HG02623 (cell line): ENCODE measurements around the gene MMP28.

ENCODE experiments used
- ATAC-seq: cut with Tn5 transposase; IDR thresholded peaks from one replicate; pipeline ENCODE4 v1.9.1; 2021; ENCODE audit warnings: moderate library complexity; ENCODE audit not compliant: unreplicated experiment

MMP28 gene

DNA sequence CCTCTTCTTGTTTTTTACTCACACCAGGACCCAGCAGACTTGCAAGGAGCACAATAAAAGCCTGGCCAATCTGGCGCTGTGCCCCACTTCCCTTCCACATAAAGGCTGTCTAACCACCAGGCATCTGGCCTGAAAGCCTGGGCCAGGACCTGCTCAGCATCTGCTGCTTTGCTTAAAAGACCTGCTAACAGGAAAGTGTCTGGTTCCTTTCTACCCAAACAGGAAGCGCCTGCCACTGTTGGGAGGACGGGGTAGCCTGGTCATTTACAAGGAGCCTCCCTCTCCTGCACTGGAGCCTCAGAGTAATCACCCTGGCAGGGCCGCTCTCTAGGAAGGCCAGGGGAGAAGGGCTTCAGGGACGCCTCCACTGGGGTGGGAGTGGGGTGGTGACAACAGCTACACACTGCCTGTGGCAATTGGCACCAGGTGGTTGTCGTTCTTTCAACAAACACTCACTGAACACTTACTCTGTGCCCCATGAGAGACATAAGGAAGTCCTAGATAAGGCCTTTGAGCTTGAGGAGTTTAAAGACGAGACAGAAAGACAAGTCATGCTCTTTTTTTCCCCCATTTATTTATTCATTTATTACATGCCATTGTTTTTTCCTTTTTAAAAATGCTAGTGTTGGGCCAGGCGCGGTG is 6.3 kb upstream of the MMP28 start:
- ATAC-seq, result no peak

- ATAC-seq, result no peak
Measured at GRCh38 chr17:35799942-35800341, 4.5 kb upstream of the MMP28 start.

- ATAC-seq, result no peak
Measured at GRCh38 chr17:35797918-35798317, 2.5 kb upstream of the MMP28 start.

- no peak for ATAC-seq
Measured at GRCh38 chr17:35797370-35797769, 1.9 kb upstream of the MMP28 start.

DNA sequence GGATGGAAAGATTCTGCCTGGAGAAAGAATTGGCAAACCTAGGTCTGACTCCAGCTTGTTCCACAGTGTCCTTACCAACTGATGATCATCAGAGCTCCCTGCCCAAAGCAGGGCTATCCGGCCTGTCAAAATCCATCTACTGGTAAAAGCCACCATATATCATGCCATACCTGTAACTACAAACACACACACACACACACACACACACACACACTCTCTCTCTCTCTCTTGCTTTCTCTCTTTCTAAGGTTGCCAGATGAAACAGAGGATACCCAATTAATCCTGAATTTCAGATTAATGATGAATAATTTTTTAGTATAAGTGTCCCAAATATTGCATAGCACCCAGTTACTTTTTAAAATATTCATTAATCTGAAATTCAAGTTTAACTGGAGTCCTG is 1.5 kb upstream of the MMP28 start:
- ATAC-seq, result no peak

GRCh38 chr17:35795871-35796265 is 427 bp upstream of the MMP28 start:
- ATAC-seq, result no peak

DNA sequence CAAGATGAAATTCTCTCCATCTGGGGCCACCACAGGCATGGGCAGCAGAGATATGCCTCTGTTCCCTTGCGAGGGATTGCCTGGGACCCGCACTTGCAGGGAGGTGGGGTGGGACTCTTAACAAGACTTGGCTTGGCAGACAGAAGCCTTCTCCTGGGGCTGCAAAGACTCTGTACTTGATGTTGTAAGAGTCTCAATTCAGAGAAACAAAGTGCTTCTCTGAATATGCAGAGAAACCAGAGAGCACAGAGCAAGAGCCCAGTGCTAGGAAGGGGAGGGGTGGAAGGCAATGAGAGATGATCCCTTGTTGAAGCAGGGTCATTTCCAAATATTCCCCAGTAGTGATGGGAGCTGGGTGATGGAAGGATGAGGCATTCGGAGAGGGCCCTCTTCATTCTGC is 2.2 kb downstream of the MMP28 start:
- no peak for ATAC-seq

GRCh38 chr17:35791681-35792350 is 3.6 kb downstream of the MMP28 start:
- ATAC-seq, result no peak

DNA sequence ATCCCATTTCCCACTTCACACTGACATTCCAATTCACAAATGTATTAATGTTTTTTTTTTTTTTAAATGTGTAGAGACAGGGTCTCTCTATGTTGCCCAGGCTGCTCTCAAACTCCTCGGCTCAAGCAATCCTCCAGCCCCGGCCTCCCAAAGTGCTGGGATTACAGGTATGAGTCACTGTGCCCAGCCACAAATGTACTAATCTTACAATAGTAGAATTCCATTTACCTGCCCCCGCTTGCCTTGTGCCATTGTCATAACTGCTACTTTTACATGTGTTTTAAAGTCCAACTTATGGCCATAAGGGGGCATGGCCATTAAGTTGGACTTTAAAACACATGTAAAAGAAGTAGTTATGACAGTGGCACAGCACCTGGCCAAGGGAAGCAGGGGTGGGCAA is 4.6 kb downstream of the MMP28 start:
- no peak for ATAC-seq

DNA sequence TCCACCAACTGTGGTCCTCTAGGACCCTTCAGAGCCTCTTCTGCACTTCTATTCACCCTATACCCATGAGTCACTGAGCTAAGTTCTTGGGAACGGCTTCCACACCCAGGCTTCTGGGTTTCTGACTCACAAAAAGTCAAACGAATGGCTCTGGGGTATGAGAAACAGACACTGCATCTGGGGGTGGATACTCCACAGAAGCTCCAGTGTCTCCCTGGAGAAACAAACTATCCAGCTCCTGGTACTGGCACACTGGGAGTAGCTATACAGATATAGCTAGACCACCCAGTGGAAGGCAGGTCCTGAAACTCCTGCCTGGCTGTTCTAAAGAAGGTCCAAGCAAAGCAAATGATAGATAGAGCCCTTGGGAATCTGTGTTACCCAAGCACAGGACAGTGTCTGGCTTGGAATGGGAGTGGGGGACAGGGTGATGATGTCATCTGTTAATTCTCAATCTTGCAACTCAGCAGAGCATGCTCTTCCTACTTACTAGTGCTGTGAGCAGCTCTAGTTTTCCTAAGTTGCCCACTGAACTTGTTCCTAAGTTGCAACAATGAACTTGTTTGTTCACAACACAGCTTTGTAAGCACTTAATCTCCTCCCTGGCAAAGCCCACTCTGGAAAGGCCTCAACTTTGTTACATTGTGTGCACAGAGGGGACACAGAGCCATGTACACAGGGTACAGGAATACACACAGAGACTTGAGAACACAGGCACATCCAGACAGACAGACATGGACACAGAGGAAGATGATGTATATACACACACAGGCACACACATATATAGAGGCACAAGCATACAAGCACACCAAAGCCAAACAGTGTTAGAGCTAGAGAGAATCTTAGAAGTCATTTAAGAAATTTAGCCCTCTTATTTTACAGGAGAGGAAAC is 6.7 kb downstream of the MMP28 start:
- no peak for ATAC-seq

DNA sequence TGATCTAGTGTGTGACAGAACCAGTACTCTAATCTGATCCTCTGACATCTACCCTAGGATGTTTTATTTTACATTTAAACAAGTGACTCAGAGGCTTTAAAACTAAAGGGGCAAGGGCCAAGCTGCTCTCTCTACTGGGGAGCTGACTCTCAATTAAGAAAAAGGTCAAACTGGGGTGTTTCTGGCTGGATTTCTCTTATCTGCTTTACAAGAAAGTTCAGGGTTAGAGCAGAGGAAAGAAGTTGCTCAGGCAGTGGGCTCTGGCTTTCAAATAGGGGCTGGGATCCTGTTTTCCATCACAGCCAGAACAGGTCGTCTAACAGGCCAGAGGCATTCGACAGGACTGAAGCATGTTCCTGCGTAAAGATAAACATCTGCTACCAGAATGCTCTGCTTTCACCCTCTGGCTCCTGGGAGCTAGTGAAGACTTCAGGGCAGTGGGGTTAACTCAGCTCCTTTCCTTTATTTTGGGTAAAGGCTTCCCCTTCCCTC is 8.5 kb downstream of the MMP28 start:
- no peak for ATAC-seq

GRCh38 chr17:35784895-35785294 is 10.5 kb downstream of the MMP28 start:
- no peak for ATAC-seq

GRCh38 chr17:35780950-35781349 is 14.5 kb downstream of the MMP28 start:
- no peak for ATAC-seq

DNA sequence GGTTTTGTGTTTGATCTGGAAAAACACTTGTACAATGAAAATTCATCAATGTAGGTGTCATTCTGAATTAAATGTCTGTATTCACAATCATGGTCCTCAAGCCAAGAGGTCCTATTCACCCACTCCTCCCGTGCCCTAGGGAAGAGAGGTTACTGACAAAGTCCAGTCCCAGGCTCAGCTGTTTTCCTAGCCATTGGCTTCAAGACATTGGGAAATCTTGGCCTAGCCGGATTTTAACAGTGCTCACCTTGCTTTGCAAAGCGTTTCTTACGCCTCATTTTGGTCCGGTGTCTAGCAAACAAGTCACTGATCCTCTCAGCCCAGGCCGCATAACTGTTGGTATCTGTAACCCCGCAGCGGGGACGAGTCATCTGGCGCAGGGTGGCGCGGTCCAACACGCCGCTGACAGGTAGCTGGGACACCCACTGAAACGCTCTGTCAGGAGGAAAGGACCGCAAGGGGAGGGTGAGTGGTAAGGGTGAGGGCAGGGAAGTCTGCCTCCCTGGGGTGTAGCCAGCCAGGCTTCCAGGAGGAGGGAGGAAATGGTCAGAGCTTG is 16.7 kb downstream of the MMP28 start:
- no peak for ATAC-seq

DNA sequence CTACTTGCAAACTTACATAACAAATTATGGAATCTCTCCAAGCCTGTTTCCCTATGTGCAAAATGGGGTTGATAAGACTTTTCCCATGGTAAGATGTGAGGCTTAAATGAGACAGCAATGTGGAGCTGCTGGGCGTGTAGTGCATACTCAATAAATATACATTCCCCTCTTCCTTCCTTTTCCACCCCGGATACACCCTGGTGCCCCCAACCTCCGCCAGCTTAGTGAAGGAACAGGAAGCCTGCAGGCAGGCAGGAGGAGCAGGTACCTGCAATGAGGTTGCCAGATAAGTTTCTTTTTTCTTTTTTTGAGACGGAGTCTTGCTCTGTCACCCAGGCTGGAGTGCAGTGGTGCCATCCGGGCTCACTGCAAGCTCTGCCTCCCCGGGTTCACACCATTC is 19.9 kb downstream of the MMP28 start:
- ATAC-seq, result no peak

DNA sequence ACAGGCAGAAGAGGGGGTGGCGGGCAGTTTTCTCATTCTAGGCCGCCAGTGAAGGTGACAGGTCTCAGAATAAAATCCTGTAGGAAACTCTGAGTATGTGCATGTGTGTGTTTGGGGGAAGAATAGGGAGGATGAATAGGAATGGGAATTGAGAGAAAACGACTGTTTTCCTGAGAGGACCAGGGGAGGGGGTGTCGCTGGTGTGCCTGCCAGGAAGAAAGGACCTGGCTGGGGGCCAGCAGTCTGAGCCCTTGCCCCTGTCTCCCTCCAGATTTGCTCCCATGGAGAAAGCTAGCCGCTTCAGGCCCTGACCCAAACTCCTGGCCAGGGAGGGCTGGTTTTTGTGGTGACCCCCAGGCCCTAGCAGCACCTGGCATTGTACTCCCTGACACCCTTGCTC is 20.4 kb downstream of the MMP28 start:
- ATAC-seq, result no peak

DNA sequence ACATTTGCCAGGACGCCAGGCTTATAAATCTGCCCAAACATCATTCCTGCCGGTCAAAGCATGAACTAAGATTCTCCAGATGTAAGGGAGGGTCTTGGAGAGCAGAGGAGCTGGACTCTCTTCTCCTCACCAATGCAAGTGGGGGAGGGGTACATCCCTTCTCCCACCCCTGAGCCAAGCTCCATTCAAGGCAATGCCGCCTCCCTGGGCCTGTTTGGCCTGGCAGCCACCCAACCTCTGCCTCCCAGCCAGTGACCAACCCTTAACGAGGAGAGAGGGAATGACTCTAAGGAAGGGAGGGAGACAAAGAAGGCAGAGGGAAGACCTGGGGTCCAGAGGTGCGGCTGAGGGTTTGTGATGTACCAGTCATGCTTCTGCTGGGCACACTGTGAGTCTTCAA is 20.9 kb downstream of the MMP28 start:
- ATAC-seq, result no peak

DNA sequence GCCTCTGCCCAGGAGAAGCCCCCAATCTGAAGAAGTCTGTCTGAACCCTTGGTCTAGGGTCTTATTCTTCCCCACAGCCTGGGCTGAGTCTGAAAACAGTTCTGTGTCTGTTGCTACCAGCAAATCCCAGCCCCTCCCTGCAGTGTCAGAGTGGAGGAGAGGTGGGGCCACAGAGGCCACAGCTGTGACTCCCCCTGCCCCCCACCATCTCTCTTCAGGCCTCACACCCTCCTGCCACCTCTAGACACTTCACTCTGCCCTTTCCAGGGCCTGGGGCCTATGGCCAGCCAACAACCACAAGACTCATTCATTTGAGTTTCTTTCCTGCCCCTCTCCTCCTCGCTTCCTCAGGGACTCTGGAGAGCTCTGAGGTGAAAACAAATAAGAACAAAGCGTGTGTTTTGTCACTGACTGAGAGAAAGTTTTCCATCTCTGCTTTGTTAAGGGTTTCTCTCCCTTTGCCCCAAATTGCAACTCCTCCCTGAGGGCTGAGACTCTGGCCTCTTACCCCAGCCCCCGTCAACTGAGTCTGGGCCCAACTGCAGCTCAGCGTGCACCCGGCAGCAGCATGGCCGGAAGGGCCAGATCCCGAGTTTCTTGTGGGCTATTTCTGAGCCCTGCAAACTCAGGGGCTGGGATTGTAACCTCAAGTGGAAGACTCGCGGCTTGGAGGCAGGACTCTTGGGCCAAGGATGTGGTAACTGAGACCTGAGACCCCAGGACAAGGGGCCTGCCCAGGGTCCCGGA is 21.6 kb downstream of the MMP28 start:
- ATAC-seq, result no peak

DNA sequence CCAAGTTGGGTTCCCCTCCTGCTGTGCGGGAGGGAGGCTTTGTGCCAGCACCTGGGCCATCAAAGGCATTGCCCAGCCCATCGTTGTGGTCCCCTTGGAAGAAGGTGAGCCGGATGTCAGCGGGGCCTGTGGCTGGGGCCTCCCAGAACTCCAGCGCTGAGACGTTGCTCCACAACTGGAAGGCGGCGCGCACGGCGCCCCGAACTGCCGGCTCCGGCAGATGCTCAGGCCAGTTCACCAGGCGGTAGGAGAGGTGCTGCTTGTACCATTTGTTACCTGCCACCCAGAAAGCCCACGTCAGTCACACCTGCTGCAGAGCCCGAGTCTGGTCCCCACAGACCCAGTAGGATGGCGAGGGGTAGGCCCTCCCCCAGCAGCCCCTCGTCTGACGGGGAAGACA is 22.3 kb downstream of the MMP28 start:
- no peak for ATAC-seq

- ATAC-seq, result no peak
Measured at GRCh38 chr17:35769895-35770486, 25.4 kb downstream of the MMP28 start.
